WTC11 (cell line): Measurements from ENCODE around the gene NATD1. TPM values are rescaled to one million over a fixed set of nuclear protein-coding genes. Genes with fewer than 3 reads are reported as not detected.

ENCODE experiments used
- ATAC-seq: fragments of 200-7000 bp; cut with Tn5 transposase; 2 replicates; pipeline ENCODE4 v1.10.0; 2021; ENCODE audit warnings: mild to moderate bottlenecking, moderate library complexity
- CTCF ChIA-PET: fragments of 300-600 bp; sonication (Branson Sonifier 250); formaldehyde crosslinking; loops from one replicate; lab custom pipeline; 2021; ENCODE audit warnings: antibody characterized with exemption; lab: Charles Lee
- POLR2A ChIA-PET: fragments of 350-600 bp; sonication (Branson Sonifier 250); formaldehyde crosslinking; loops from one replicate; lab custom pipeline; 2021; ENCODE audit warnings: antibody characterized with exemption; lab: Charles Lee
- DNase-seq: peaks from one replicate; pipeline ENCODE4 v3.0.0; 2021; ENCODE audit warnings: low spot score
- H3K27ac Mint-ChIP-seq: 2 replicates; pipeline ENCODE4 v1.8.0; 2021; ENCODE audit warnings: mixed read lengths
- H3K27me3 Mint-ChIP-seq: 2 replicates; pipeline ENCODE4 v1.8.0; 2021; ENCODE audit warnings: low read depth, mild to moderate bottlenecking, moderate library complexity, mixed read lengths
- H3K36me3 Mint-ChIP-seq: 2 replicates; pipeline ENCODE4 v1.8.0; 2021; ENCODE audit warnings: mixed read lengths
- H3K4me1 Mint-ChIP-seq: 2 replicates; pipeline ENCODE4 v1.8.0; 2022; ENCODE audit warnings: mixed read lengths
- H3K4me3 Mint-ChIP-seq: 2 replicates; pipeline ENCODE4 v1.8.0; 2021; ENCODE audit warnings: mild to moderate bottlenecking, moderate library complexity, mixed read lengths
- H3K9me3 Mint-ChIP-seq: 2 replicates; pipeline ENCODE4 v1.8.0; 2021; ENCODE audit warnings: mixed read lengths
- AFF4 ChIP-seq: sonication (generic); formaldehyde crosslinking; IDR thresholded peaks from 2 replicates; pipeline ENCODE4 v1.8.1; 2023; ENCODE audit warnings: mild to moderate bottlenecking, missing genetic modification reagents, borderline replicate concordance
- CREB1 ChIP-seq: sonication (generic); formaldehyde crosslinking; IDR thresholded peaks from 2 replicates; pipeline ENCODE4 v1.8.0; 2023; ENCODE audit warnings: mild to moderate bottlenecking, missing genetic modification reagents
- CREM ChIP-seq: sonication (generic); formaldehyde crosslinking; IDR thresholded peaks from 2 replicates; pipeline ENCODE4 v1.8.1; 2022; ENCODE audit warnings: mild to moderate bottlenecking, missing genetic modification reagents, moderate library complexity
- ETV6 ChIP-seq: sonication (generic); formaldehyde crosslinking; IDR thresholded peaks from 2 replicates; pipeline ENCODE4 v1.8.1; 2022; ENCODE audit warnings: mild to moderate bottlenecking, missing genetic modification reagents
- FOXK1 ChIP-seq: sonication (generic); formaldehyde crosslinking; IDR thresholded peaks from 2 replicates; pipeline ENCODE4 v1.8.0; 2022; ENCODE audit warnings: mild to moderate bottlenecking, moderate library complexity, missing genetic modification reagents
- GTF2I ChIP-seq: fragments of 250-450 bp; sonication (Bioruptor Pico); conservative IDR thresholded peaks from 2 replicates; pipeline ENCODE4 v1.4.0; 2021; ENCODE audit warnings: mild to moderate bottlenecking
- KAT7 ChIP-seq: sonication (generic); formaldehyde crosslinking; IDR thresholded peaks from 2 replicates; pipeline ENCODE4 v1.8.1; 2023; ENCODE audit warnings: missing genetic modification reagents, mild to moderate bottlenecking, borderline replicate concordance
- MXD4 ChIP-seq: fragments of 250-450 bp; sonication (Bioruptor Pico); IDR thresholded peaks from 2 replicates; pipeline ENCODE4 v1.8.0; 2021; ENCODE audit warnings: mild to moderate bottlenecking, moderate library complexity, borderline replicate concordance
- NFATC4 ChIP-seq: fragments of 250-450 bp; sonication (Bioruptor Pico); IDR thresholded peaks from 2 replicates; pipeline ENCODE4 v1.9.0; 2021; ENCODE audit warnings: mild to moderate bottlenecking
- PRRX2 ChIP-seq: fragments of 250-450 bp; sonication (Bioruptor Pico); IDR thresholded peaks from 2 replicates; pipeline ENCODE4 v1.8.0; 2021; ENCODE audit warnings: mild to moderate bottlenecking
- RELA ChIP-seq: sonication (generic); formaldehyde crosslinking; IDR thresholded peaks from 2 replicates; pipeline ENCODE4 v1.8.1; 2022; ENCODE audit warnings: missing genetic modification reagents, mild to moderate bottlenecking, borderline replicate concordance
- SOX15 ChIP-seq: fragments of 250-450 bp; sonication (Bioruptor Pico); IDR thresholded peaks from 2 replicates; pipeline ENCODE4 v1.9.0; 2021; ENCODE audit warnings: mild to moderate bottlenecking
- TEAD1 ChIP-seq: sonication (generic); formaldehyde crosslinking; IDR thresholded peaks from 2 replicates; pipeline ENCODE4 v1.8.0; 2022; ENCODE audit warnings: mild to moderate bottlenecking, missing genetic modification reagents
- TP53 ChIP-seq: sonication (generic); formaldehyde crosslinking; IDR thresholded peaks from 2 replicates; pipeline ENCODE4 v1.8.1; 2023; ENCODE audit warnings: mild to moderate bottlenecking, missing genetic modification reagents
- ZNF138 ChIP-seq: sonication (generic); formaldehyde crosslinking; conservative IDR thresholded peaks from 2 replicates; pipeline ENCODE4 v1.8.1; 2022; ENCODE audit warnings: mild to moderate bottlenecking, moderate library complexity, missing genetic modification reagents
- ZNF232 ChIP-seq: sonication (generic); formaldehyde crosslinking; IDR thresholded peaks from 2 replicates; pipeline ENCODE4 v1.8.0; 2022; ENCODE audit warnings: mild to moderate bottlenecking, missing genetic modification reagents
- ZNF263 ChIP-seq: sonication (generic); formaldehyde crosslinking; IDR thresholded peaks from 2 replicates; pipeline ENCODE4 v1.8.1; 2022; ENCODE audit warnings: low read depth, mild to moderate bottlenecking, moderate library complexity, missing genetic modification reagents
- total RNA-seq: library from RNA; stranded (reverse); gene quantifications from 3 replicates; pipeline ENCODE4 v1.2.3, GENCODE V29; 2021
- TF ChIP-seq, protein P1 (sequence below): sonication (generic); formaldehyde crosslinking; IDR thresholded peaks from 2 replicates; pipeline ENCODE4 v1.8.1; 2023; ENCODE audit warnings: mild to moderate bottlenecking, missing genetic modification reagents
- TF ChIP-seq, protein P2 (sequence below): fragments of 250-450 bp; sonication (Bioruptor Pico); IDR thresholded peaks from 2 replicates; pipeline ENCODE4 v1.8.0; 2021; ENCODE audit warnings: mild to moderate bottlenecking
- TF ChIP-seq, protein P3 (sequence below): sonication (generic); formaldehyde crosslinking; IDR thresholded peaks from 2 replicates; pipeline ENCODE4 v1.8.0; 2022; ENCODE audit warnings: mild to moderate bottlenecking, missing genetic modification reagents

Gene NATD1
- total RNA-seq, 1 experiment from 2014 or later = 10.1 TPM

- CTCF ChIA-PET = interaction anchor here (1.0 to 1.3 kb wide), 2 partner anchors 21 to 78 kb away, joined by 3 to 4 read pairs; no protein-coding TSS in a partner anchor
- peaks cover 10% of the 10 kb centered on the region for H3K9me3 Mint-ChIP-seq
- no peak overlapping the region for H3K27ac Mint-ChIP-seq
Measured at GRCh38 chr17:21300601-21301571, 47.7 kb upstream of the NATD1 start.

GRCh38 chr17:21299981-21300600 lies 46.9 kb upstream of the NATD1 start:
- H3K27ac Mint-ChIP-seq = no peak overlapping the region
- ATAC-seq (no peak), DNase-seq (no peak)
- H3K9me3 Mint-ChIP-seq = peaks cover 10% of the 10 kb centered on the region
- CTCF ChIA-PET = interaction anchor here (1.0 kb wide), 1 partner anchor 20 kb away, joined by 3 read pairs; no protein-coding TSS in a partner anchor
- POLR2A ChIA-PET = no interaction called here
- peaks cover 3% of the 10 kb centered on the region; the same call in 1 of the 2 replicates for H3K27me3 Mint-ChIP-seq
- H3K4me3 Mint-ChIP-seq = no peak overlapping the region
- H3K36me3 Mint-ChIP-seq = peaks cover 58% of the 10 kb centered on the region
- H3K4me1 Mint-ChIP-seq = no peaks in the 10 kb centered on the region
- no peak for TF ChIP-seq CREB1
- TF ChIP-seq TEAD1 (CRISPR knock-in tag) = no peak
- TF ChIP-seq FOXK1 (CRISPR knock-in tag) = no peak
- no peak for TF ChIP-seq CREM
- TF ChIP-seq TP53 (CRISPR knock-in tag) = no peak
- TF ChIP-seq, protein P1, sequence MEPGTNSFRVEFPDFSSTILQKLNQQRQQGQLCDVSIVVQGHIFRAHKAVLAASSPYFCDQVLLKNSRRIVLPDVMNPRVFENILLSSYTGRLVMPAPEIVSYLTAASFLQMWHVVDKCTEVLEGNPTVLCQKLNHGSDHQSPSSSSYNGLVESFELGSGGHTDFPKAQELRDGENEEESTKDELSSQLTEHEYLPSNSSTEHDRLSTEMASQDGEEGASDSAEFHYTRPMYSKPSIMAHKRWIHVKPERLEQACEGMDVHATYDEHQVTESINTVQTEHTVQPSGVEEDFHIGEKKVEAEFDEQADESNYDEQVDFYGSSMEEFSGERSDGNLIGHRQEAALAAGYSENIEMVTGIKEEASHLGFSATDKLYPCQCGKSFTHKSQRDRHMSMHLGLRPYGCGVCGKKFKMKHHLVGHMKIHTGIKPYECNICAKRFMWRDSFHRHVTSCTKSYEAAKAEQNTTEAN (CRISPR knock-in tag) = no peak
- no peak for TF ChIP-seq ZNF263 (CRISPR knock-in tag)
- TF ChIP-seq, protein P2, sequence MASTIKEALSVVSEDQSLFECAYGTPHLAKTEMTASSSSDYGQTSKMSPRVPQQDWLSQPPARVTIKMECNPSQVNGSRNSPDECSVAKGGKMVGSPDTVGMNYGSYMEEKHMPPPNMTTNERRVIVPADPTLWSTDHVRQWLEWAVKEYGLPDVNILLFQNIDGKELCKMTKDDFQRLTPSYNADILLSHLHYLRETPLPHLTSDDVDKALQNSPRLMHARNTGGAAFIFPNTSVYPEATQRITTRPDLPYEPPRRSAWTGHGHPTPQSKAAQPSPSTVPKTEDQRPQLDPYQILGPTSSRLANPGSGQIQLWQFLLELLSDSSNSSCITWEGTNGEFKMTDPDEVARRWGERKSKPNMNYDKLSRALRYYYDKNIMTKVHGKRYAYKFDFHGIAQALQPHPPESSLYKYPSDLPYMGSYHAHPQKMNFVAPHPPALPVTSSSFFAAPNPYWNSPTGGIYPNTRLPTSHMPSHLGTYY = no peak
- no peak for TF ChIP-seq ZNF232
- TF ChIP-seq ETV6 (CRISPR knock-in tag) = no peak

More at GRCh38 chr17:21300601-21301571, 47.7 kb upstream of the NATD1 start:
- DNase-seq (no peak), ATAC-seq (no peak)
- Mint-ChIP-seq H3K27me3 (peaks cover 3% of the 10 kb centered on the region; the same call in 1 of the 2 replicates), H3K36me3 (peaks cover 58% of the 10 kb centered on the region), H3K4me1 (no peaks in the 10 kb centered on the region), H3K4me3 (no peak overlapping the region)
- TF ChIP-seq GTF2I (CRISPR knock-in tag) (no peak), RELA (no peak), AFF4 (CRISPR knock-in tag) (no peak), KAT7 (CRISPR knock-in tag) (no peak), ETV6 (CRISPR knock-in tag) (no peak), MXD4 (CRISPR knock-in tag) (no peak), SOX15 (CRISPR knock-in tag) (no peak), ZNF138 (CRISPR knock-in tag) (no peak), PRRX2 (CRISPR knock-in tag) (no peak), NFATC4 (no peak)
- TF ChIP-seq, protein P3, sequence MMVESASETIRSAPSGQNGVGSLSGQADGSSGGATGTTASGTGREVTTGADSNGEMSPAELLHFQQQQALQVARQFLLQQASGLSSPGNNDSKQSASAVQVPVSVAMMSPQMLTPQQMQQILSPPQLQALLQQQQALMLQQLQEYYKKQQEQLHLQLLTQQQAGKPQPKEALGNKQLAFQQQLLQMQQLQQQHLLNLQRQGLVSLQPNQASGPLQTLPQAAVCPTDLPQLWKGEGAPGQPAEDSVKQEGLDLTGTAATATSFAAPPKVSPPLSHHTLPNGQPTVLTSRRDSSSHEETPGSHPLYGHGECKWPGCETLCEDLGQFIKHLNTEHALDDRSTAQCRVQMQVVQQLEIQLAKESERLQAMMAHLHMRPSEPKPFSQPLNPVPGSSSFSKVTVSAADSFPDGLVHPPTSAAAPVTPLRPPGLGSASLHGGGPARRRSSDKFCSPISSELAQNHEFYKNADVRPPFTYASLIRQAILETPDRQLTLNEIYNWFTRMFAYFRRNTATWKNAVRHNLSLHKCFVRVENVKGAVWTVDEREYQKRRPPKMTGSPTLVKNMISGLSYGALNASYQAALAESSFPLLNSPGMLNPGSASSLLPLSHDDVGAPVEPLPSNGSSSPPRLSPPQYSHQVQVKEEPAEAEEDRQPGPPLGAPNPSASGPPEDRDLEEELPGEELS (CRISPR knock-in tag) = no peak
- POLR2A ChIA-PET = no interaction called here
